Measurements from ENCODE around the gene NUP188. TPM values are rescaled to one million over a fixed set of nuclear protein-coding genes. Genes with fewer than 3 reads are reported as not detected.
"Not testable (repeated sequence)": the region's sequence is repeated elsewhere in the genome, so short reads cannot be mapped to it uniquely, and the experiment has no call there.

Gene NUP188
- total RNA-seq, 1 experiment from 2014 or later: 47.3 TPM

DNA sequence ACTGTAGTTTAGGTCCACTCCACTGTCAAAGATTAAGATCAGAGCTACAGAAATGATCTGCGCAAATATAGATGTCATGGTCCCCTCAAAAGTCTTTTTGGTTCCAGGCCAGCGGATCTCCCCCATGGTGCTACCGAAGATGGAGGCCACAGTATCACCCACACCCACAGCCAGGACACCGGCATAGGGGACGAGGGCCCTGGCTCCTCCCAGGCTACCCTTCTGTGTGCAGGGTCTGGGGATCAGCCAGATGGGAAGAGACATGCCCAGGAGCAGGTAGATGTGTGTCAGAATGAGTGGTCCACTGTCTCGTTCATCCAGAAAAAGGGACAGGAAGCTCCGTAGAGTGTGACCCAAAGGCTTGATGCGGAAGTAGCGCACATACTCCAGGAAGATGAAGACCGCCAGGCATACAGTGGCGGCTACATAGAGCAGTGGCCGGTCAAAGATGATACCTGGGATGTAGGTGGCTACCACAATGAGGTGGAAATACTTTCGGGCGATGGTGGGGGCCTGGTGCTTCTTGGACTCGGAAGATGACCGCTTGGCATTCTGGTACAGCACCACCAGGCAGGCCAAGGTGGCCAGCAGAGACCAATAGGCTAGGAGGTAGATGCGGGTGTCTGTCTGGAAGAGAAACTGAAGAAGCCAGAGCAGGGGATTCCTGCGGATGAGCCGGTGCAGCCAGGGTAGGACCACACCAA lies 1.5 kb upstream of the NUP188 start:
- DNase-seq (ENCODE audit: unreplicated experiment): no peak
- Mint-ChIP-seq H3K27me3 (ENCODE audit: insufficient read depth, unreplicated experiment) (no peaks in the 10 kb centered on the region), H3K27ac (ENCODE audit: low read depth, unreplicated experiment) (peak overlapping the region; percentile 31), H3K9me3 (ENCODE audit: unreplicated experiment) (no peaks in the 10 kb centered on the region), H3K4me1 (ENCODE audit: insufficient read depth, unreplicated experiment) (peaks cover 17% of the 10 kb centered on the region), H3K36me3 (ENCODE audit: insufficient read depth, unreplicated experiment) (peaks cover 30% of the 10 kb centered on the region), H3K4me3 (ENCODE audit: unreplicated experiment) (peak overlapping the region; percentile 83)
- ChIA-PET CTCF (interaction anchor here (0.7 to 5.5 kb wide), 2 partner anchors 18 to 82 kb away, joined by 3 to 32 read pairs; no protein-coding TSS in a partner anchor), POLR2A (interaction anchor here (0.7 to 0.9 kb wide), 5 partner anchors 18 to 1891 kb away, joined by 3 to 4 read pairs (median 3); partner anchors contain the start of gene MIGA2)
- BruUV-seq (replicated peaks): no TSS peak
- intact Hi-C loops (cut with micrococcal nuclease): no loop called here
- TF ChIP-seq, protein P1, sequence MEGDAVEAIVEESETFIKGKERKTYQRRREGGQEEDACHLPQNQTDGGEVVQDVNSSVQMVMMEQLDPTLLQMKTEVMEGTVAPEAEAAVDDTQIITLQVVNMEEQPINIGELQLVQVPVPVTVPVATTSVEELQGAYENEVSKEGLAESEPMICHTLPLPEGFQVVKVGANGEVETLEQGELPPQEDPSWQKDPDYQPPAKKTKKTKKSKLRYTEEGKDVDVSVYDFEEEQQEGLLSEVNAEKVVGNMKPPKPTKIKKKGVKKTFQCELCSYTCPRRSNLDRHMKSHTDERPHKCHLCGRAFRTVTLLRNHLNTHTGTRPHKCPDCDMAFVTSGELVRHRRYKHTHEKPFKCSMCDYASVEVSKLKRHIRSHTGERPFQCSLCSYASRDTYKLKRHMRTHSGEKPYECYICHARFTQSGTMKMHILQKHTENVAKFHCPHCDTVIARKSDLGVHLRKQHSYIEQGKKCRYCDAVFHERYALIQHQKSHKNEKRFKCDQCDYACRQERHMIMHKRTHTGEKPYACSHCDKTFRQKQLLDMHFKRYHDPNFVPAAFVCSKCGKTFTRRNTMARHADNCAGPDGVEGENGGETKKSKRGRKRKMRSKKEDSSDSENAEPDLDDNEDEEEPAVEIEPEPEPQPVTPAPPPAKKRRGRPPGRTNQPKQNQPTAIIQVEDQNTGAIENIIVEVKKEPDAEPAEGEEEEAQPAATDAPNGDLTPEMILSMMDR (IDR thresholded peaks at IDR 0.05; ENCODE audit: unreplicated experiment): no peak

DNA sequence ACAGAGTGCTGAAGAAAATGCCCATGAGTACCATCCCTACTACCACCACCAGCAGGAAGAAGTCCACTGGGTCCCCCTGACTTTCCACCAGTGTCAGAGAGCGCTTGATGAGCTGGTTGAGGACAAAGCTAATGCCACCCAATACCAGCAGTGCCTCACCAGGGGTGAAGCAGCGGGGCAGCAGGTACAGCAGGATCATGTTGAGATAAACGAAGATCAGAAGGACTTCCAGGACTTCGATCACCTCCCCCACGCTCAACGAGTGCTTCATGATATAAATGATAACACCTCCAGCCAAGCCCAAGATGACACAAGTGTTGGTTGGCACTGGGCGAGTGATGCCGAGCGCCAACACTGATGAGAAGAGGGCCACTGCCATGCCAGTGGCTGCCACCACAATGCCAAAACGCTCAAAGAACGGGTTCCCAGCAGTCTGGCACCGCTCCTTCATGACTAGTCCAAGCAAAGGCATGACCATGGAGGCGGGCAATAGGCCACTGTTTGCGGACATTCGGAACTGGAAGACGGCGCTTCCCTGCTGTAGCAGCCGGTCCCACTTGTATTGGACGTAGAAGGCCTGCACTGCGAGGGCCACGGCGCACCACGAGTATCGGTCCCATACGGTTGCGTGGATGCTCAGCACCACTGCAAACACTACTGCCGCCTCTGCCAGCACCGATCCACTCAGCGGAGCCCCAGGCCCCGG lies 775 bp upstream of the NUP188 start:
- intact Hi-C loops (cut with micrococcal nuclease): no loop called here
- Mint-ChIP-seq H3K9me3 (ENCODE audit: unreplicated experiment) (no peaks in the 10 kb centered on the region), H3K4me1 (ENCODE audit: insufficient read depth, unreplicated experiment) (peaks cover 17% of the 10 kb centered on the region), H3K27me3 (ENCODE audit: insufficient read depth, unreplicated experiment) (no peaks in the 10 kb centered on the region), H3K36me3 (ENCODE audit: insufficient read depth, unreplicated experiment) (peaks cover 37% of the 10 kb centered on the region), H3K27ac (ENCODE audit: low read depth, unreplicated experiment) (peak overlapping the region; percentile 90), H3K4me3 (ENCODE audit: unreplicated experiment) (peak overlapping the region; percentile 83)
- no TSS peak for BruUV-seq (replicated peaks)
- ChIA-PET CTCF (interaction anchor here (5.5 kb wide), 1 partner anchor 18 kb away, joined by 32 read pairs; no protein-coding TSS in a partner anchor), POLR2A (interaction anchor here (0.6 to 0.9 kb wide), 2 partner anchors 38 to 1333 kb away, joined by 3 to 4 read pairs; no protein-coding TSS in a partner anchor)
- peak; percentile 13 for DNase-seq (ENCODE audit: unreplicated experiment)
- TF ChIP-seq, protein P1 (IDR thresholded peaks at IDR 0.05; ENCODE audit: unreplicated experiment): no peak

DNA sequence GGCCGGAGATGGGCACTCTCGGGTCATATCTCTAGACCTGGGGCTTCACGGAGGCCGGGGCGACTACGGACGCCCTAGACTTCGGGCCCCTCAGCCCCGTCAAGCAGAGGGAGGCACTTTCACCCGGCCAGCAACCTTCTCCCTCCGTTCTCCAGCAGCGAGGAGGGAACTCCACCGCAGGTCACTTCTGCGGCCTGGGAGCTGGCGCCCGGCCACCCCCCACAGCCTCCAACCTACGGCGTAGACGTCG lies 297 bp upstream of the NUP188 start:
- peak overlapping the region; percentile 90 for H3K27ac Mint-ChIP-seq (ENCODE audit: low read depth, unreplicated experiment)
- peaks cover 17% of the 10 kb centered on the region for H3K4me1 Mint-ChIP-seq (ENCODE audit: insufficient read depth, unreplicated experiment)
- no peak for DNase-seq (ENCODE audit: unreplicated experiment)
- POLR2A ChIA-PET: interaction anchor here (0.6 kb wide), 1 partner anchor 39 kb away, joined by 4 read pairs; no protein-coding TSS in a partner anchor
- TSS peak; percentile 69 for BruUV-seq (replicated peaks)
- H3K9me3 Mint-ChIP-seq (ENCODE audit: unreplicated experiment): no peaks in the 10 kb centered on the region
- intact Hi-C loops (cut with micrococcal nuclease): no loop called here
- TF ChIP-seq, protein P1 (IDR thresholded peaks at IDR 0.05; ENCODE audit: unreplicated experiment): no peak
- peak overlapping the region; percentile 83 for H3K4me3 Mint-ChIP-seq (ENCODE audit: unreplicated experiment)
- H3K36me3 Mint-ChIP-seq (ENCODE audit: insufficient read depth, unreplicated experiment): peaks cover 42% of the 10 kb centered on the region
- CTCF ChIA-PET: interaction anchor here (0.6 kb wide), 1 partner anchor 81 kb away, joined by 3 read pairs; the partner anchor contains the start of gene SH3GLB2
- no peaks in the 10 kb centered on the region for H3K27me3 Mint-ChIP-seq (ENCODE audit: insufficient read depth, unreplicated experiment)

DNA sequence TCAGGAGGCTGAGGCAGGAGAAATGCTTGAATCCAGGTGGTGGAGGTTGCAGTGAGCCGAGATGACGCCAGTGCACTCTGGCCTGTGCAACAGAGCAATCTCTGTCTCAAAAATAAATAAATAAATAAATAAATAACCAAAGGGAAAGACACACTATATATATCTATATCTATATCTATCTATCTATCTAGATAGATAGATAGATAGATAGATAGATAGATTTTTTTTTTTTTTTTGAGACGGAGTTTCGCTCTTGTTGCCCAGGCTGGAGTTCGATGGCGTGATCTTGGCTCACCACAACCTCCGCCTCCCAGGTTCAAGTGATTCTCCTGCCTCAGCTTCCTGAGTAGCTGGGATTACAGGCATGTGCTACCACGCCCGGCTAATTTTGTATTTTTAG lies 13.9 kb downstream of the NUP188 start:
- H3K4me1 Mint-ChIP-seq (ENCODE audit: insufficient read depth, unreplicated experiment); H3K27me3 Mint-ChIP-seq (ENCODE audit: insufficient read depth, unreplicated experiment); H3K4me3 Mint-ChIP-seq (ENCODE audit: unreplicated experiment); BruUV-seq (replicated peaks); CTCF ChIA-PET; DNase-seq (ENCODE audit: unreplicated experiment); H3K9me3 Mint-ChIP-seq (ENCODE audit: unreplicated experiment); H3K27ac Mint-ChIP-seq (ENCODE audit: low read depth, unreplicated experiment); intact Hi-C loops (cut with micrococcal nuclease): not testable (repeated sequence)
- peaks cover 89% of the 10 kb centered on the region for H3K36me3 Mint-ChIP-seq (ENCODE audit: insufficient read depth, unreplicated experiment)
- POLR2A ChIA-PET: interaction anchor here (0.6 kb wide), 2 partner anchors 8 to 49 kb away, joined by 3 to 4 read pairs; no protein-coding TSS in a partner anchor

All from MCF 10A (cell line).